Head of caudate nucleus (tissue), 42 donors: Measurements from ENCODE around the gene COQ8A.
A peak's percentile ranks its signal among the peaks of the same experiment; 100 is the strongest.
"Not testable (repeated sequence)": the region's sequence is repeated elsewhere in the genome, so short reads cannot be mapped to it uniquely, and the experiment has no call there.

Experiments
- DNase-seq, 42 donors: peaks; one replicate each; pipeline versions ENCODE4 v3.0.0 to v3.0.0-alpha.2; 2020 to 2021; ENCODE audit warnings: mixed read lengths in 7 of 42
- intact Hi-C: fragments of 100-400 bp; cut with DNase I; formaldehyde crosslinking; loops from one replicate; pipeline ENCODE4 v1.15.0; 2022

COQ8A gene

DNA sequence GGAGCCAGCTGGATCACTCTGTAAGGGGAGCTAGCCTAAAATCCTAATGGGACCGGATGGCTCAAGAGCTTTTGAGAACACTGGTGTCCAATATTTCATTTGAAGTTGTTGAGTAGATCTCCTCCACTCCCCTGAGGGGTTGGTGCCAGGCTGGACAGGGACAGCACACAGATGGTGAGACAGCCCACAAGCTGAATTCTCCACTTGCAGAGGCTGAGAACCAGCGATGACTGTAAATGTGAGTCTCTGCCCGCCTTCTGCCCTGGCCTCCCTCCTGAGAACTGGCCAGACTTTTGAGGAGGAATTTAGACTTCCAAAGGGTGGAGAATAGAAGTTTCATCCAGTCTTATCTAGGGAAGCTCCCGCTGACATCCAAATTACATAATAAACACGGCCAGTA is 20.5 kb upstream of the COQ8A start:
- no peak for DNase-seq
- intact Hi-C loops = loop anchor here (10.0 kb wide), 1 partner anchor 515 kb away; no protein-coding TSS in a partner anchor

DNA sequence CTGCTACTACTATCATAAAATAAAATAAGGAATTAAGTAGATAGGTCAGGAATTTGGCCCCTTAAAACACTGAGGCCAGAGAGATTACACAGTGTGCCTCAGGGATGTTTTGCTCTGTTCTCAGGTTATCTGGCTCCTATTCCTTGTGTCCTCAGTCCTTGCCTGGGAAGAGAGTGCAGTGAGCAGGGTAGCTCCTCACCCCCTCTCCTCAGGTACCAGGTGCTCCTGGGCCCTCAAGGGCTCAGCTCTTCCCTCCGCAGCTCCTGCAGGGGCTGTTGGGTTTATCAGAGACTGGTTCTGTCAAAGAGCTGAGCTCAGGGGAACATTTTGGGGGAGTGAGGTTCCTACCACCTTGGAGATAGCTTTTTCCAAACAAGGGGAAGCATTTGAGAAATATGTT is 20.1 kb upstream of the COQ8A start:
- no peak for DNase-seq
- intact Hi-C loops = loop anchor here (10.0 kb wide), 1 partner anchor 515 kb away; no protein-coding TSS in a partner anchor

DNA sequence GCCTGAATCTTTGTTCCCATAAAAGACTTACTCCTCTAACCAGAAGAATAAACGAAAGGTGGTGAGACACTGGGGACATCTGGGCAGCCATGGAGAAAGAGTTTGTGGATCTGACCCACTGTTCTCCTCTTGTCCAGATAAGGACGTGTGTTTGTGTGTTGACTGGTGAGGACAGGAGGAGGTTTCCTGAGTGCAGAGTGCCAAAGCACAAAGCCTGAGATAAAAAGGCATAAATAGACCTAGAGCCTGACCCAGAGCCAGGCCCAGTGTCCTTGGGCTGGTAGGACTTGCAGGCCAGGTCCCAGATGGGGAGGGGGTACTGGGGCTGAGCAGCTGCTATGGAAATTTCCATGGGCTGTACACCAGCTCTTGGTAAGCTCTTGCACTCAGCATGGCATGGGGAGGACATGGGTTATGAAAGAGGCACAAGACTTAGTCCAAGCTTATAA is 19.6 kb upstream of the COQ8A start:
- peak in 1 of 42 donors; percentile 32 for DNase-seq
- intact Hi-C loops = no loop called here

DNA sequence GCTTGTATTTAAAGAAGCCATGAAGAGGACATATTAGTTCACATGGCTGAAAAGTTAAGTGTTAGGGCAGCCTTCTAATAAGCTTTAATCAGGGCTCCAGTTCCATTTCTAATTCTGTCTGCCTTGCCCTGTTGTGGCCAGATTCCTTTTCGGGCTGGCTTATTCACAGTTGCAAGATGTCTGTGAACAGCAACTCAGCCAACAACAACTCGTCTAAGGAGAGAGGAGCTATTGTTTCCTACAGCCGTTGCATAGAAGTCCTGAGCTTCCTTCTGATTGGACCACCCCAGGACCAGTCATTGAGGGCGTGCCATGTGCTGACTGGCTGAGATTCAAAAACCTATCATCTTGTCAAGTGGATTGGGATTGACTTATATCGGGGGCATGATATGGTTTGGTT is 18.6 kb upstream of the COQ8A start:
- intact Hi-C loops = no loop called here
- DNase-seq = no peak

DNA sequence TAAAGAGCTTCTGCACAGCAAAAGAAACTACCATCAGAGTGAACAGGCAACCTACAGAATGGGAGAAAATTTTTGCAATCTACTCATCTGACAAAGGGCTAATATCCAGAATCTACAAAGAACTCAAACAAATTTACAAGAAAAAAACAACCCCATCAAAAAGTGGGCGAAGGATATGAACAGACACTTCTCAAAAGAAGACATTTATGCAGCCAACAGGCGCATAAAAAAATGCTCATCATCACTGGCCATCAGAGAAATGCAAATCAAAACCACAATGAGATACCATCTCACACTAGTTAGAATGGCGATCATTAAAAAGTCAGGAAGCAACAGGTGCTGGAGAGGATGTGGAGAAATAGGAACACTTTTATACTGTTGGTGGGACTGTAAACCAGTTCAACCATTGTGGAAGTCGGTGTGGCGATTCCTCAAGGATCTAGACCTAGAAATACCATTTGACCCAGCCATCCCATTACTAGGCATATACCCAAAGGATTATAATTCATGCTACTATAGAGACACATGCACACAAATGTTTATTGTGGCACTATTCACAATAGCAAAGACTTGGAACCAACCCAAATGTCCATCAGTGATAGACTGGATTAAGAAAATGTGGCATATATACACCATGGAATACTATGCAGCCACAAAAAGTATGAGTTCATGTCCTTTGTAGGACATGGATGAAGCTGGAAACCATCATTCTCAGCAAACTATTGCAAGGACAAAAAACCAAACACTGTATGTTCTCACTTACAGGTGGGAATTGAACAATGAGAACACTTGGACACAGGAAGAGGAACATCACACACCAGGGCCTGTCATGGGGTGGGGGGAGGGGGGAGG is 10.6 kb upstream of the COQ8A start:
- DNase-seq, intact Hi-C loops: not testable (repeated sequence)

DNA sequence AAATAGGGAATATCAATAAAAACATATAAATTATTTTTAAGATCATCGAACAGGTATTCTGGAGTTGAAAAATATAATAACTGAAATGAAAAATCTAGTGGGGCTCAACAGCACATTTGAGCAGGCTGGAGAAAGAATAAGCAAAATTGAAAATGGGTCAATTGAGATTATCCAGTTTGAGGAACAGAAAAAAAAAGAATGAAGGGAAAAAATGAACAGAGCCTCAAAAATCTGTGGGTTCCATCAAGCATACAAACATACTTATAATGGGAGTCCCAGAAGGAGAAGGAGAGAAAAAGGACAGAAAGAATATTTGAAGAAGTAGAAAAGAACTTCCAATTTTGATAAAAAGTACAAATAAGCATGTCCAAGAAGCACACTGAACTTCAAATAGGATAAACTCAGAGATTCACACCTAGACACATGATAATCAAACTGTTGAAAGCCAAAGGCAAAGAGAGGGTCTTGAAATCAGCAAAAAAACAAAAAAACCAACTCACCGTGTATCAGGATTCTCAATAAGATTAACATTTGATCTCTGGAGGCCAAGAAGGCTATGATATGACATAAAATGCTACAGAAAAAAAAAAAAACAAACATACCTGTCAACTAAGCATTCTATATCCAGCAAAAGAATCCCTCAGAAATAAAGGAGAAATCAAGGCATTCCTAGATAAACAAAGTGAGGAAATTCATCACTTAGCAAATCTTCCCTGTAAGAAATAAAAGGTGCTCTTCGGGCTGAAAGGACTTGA is 5.4 kb upstream of the COQ8A start:
- intact Hi-C loops = loop anchor here (5.0 kb wide), 1 partner anchor 197 kb away; the partner anchor contains the start of gene ITPKB
- DNase-seq = no peak

DNA sequence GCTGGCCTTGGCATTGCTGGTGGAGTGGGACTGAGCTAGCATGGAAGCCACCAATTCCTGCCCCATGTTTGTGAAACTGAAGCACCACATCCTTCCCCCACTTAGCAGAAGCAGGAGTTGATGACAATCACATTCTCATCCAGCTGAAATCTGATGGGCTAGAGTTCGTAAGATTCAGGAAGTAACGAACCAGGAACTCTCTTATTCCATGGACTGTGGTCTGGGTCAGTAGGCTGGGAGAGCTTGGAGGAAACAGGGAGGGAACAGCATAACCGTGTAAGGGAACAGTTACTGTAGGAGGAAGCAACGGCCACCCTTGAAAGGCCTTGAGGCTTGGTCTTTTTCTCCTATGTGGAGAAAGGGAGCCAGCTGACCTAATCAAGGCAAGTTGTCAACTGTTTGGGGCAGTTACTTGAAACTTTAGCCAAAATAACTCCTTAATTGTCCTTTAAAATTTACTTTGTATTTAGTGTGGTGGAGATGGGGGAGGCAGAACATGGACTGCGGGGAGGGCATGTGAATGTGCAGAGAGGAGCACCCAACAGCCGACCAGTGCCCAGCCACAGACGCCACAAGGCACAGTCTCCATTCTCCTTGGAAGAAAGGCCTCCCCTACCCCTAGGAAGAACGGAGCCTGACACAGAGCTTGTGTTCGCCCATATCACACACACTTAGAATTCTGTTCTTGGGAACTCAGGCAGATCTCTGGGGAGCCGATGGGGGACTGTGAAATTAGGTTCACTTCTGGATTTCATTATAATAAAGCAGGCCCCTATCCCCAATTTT is 2.0 kb upstream of the COQ8A start:
- peak in 1 of 42 donors; percentile 32 for DNase-seq
- intact Hi-C loops = loop anchor here (5.0 kb wide), 1 partner anchor 201 kb away; the partner anchor contains the start of gene ITPKB

DNA sequence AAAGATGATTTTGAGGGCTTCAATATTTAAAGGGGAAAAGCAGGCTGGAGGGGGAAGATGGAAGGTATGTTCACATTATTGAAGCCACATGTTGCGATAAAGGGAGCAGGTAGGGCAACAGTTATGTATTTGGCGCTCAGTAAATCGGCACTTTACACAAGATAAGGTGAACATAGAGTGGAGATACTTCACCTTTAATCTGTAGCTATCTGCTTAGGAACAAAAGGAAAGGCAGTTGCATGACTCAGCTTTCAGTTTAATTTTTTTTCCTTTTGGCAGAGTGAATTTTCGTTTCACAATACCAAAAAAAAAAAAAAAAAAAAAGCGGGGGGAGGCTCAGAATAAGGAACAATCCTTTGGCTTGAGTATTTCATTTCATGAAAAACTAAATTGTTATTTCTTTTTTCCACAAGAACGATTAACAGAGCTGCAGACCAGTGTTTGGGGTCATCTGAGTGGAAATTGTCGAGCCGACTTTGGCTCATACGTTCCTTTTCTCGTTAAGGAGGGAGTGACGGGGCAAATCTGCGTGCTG is 1.1 kb upstream of the COQ8A start:
- intact Hi-C loops = loop anchor here (5.0 kb wide), 1 partner anchor 202 kb away; the partner anchor contains the start of gene ITPKB
- peak in 1 of 42 donors; percentile 31 for DNase-seq

DNA sequence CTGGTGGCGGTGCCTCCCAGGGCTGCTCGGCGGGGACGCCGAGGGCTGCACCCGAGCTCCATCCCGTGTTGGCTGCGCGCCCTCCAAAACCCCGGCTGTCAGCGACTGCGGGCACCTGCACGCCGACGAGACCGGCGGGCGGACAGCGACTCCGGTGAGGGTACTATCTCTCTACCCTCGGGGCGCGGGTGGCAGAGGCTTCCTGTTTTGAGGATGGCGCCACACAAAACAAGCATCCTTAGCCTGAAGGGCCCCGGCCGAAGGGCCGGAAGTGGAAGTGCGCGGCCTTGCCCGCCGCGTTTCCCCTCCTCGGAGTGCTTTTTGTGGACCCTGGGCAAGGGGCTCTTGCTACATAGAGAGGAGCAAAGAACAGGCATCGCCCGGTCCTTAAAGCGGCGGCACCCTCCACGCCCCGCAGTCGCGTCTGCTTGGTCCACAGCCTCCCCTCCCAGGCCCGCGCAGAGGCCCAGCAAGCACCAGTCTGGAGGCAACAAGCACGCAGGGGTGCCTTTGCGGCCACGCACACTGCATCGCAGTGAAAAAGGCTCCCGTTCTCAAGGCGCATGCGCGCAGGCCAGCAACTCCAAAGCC is 561 bp upstream of the COQ8A start:
- intact Hi-C loops = loop anchor here (5.0 to 10.0 kb wide), 3 partner anchors 43 to 375 kb away; partner anchors contain the start of genes CDC42BPA and ITPKB
- peak; percentile 37 to 86 (median 72) for DNase-seq

DNA sequence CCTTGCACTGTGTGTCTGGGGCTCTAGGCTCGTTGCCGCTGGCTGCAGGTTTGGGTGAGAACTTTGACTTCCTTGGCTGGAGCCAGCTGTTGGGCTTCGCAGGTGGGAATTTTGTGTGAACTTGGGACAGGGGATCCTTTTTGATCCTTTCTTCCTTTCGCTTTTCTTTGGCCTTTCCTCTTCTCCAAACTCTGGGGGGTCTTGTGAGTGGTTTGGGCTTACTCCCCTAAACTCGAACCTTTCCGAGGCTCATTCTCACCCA is 643 bp downstream of the COQ8A start:
- intact Hi-C loops = loop anchor here (5.0 to 10.0 kb wide), 2 partner anchors 42 to 374 kb away; partner anchors contain the start of gene CDC42BPA
- no peak for DNase-seq

DNA sequence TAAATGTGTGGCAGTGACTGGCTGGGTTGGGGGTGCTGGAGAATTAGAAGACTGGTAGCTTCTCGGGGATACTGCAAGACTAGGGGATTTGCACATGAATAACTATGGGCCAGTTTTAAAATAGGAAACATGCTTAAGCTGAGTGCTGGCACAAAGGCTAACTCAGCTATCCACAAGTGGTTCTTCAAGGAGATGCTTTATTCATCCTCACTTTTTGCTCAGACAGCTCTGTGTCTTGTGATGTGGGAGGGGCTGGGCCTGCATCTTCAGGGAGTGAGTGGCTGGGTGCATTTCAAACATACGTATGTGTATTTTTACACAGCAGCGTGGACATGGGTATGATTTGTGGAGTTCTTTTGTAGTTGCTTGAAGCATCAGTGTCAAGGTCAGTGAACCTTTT is 2.3 kb downstream of the COQ8A start:
- intact Hi-C loops = loop anchor here (5.0 to 10.0 kb wide), 2 partner anchors 40 to 372 kb away; partner anchors contain the start of gene CDC42BPA
- peak in 3 of 42 donors; percentile 13 to 41 (median 24) for DNase-seq

DNA sequence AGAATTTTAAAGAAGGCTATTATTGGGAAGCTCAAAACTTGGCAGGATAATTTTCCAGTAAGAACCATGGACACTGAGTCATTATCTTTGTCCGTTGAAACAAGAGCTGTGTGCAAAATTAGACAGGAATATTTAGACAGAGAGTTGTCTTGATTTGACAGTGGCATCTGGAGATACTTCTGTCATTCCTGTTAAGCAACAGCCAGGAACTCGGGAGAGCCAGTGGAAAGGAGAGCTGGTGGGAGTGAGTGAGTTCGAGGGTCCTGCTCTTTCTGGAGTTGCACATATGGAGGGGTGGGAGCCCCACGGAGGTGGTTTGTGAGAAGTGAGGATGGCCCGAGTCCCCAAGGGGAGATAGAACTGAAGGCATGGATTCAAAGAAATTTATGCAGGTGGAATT is 3.1 kb downstream of the COQ8A start:
- intact Hi-C loops = loop anchor here (5.0 to 10.0 kb wide), 2 partner anchors 39 to 372 kb away; partner anchors contain the start of gene CDC42BPA
- DNase-seq = peak in 2 of 42 donors; percentile 11 to 24

DNA sequence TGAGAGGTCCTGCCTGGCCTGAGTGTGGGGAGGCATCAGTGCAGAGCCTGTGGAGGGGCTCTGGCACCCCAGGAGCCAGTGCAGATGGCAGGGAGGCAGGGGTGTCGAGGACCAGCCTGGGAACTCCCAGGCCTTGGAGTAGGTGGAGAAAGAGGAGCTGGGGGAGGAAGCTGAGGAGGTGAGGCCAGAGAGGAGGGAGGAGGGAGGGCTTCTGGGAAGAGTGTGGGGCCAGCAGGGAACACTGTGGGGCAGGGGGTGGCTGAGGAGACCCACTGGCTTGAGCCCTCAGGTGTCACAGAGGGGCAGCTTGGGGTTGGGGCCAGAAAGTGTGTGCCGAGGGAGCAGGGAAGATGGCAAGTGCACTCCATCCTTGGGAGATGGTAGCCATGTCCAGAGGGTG is 3.8 kb downstream of the COQ8A start:
- no peak for DNase-seq
- intact Hi-C loops = loop anchor here (5.0 to 10.0 kb wide), 2 partner anchors 38 to 371 kb away; partner anchors contain the start of gene CDC42BPA

DNA sequence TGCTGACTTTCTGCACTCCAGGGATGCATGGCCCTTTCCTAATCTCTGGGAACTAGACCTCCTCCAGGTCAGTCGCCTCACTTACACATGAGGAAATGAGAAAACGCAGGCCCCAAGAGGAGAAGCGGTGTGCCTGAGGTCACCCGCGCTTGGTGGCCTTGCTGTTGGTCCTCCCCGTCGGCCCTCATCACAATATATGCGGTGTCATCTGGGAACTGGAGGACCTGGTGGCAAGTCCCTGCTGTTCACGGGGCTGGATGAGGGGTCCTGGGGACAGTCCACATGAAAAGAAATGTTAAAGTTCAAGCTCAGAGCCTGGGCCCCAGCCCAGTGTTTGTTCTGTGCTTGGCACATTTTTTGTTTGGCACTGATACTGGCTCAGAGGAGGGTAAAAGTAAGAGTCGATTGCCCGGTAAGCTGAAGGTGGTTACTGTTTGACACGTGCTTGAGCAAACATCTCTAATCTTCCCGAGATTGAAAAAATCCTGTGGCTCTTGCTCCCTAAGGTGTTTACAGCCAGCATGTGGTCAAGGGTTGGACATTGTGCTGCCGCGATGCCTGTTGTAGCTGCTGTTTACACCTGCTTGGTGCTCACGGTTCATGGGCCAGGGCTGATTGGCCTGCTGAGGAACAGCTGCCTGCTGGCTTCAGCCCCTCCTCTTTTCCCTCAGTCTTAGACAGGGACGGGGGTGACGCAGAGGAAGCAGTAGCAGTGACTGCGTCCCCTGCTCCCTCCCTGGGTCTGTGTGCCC is 5.2 kb downstream of the COQ8A start:
- intact Hi-C loops = loop anchor here (10.0 kb wide), 1 partner anchor 370 kb away; the partner anchor contains the start of gene CDC42BPA
- DNase-seq = peak in 1 of 42 donors; percentile 43

DNA sequence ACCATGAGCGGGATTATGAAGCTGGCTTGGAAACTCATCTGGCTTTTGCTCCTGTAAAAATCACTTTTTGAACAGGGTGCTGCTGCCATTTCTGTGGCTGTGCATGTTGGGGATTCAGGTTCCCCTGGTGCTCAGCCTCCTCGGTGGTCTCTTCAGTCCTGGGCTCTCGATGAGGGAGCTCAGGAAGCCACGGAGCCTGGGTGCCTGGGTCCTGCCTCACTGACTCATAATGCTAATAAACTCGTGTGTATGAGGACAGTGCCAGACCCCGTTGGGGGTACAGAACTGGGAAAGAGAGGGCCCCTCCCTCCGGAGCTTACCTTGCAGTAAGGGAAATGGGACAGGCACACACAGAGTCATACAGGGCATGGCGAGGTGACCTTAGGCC is 5.8 kb downstream of the COQ8A start:
- intact Hi-C loops = loop anchor here (10.0 kb wide), 1 partner anchor 369 kb away; the partner anchor contains the start of gene CDC42BPA
- DNase-seq = peak in 1 of 42 donors; percentile 37

DNA sequence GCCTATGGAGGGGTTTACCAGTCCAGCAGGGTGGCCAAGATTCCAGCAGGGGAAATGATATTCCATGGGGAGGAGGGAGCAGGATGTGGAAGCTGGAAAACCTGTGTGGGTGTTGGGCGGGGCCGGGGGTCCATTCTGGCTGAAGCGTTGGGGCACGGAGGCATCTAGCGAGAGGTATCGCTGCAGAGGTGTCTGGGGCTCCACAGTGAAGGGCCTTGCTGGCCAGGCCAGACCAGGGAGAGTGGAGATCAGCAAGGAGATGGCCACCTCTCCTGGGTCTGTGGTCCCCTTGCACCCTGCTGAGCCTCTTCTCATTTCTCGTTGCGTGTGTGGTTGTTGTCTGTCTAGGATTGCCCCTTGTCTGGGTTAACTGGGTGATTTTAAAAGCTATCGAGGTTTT is 6.2 kb downstream of the COQ8A start:
- DNase-seq = peak in 1 of 42 donors; percentile 35
- intact Hi-C loops = loop anchor here (10.0 kb wide), 1 partner anchor 369 kb away; the partner anchor contains the start of gene CDC42BPA

DNA sequence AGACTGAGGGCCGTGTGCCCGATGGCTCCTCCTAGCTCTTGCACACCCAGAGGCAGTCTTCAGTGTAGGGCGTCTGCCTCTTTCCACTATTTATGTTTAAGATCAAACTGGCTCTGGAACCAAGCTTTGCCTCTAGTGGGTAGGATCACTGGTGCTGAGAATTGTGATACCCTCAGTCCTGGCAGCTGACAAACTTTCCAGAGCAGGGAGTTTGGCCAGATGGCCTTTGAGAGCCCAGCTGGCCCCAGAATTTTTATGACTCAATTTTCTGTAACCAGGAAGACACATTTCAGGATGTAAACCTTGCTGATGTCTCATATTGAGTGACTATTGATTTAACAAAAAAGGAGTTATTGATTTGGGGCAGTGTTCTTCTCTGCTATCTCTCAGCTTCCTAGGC is 6.7 kb downstream of the COQ8A start:
- intact Hi-C loops = loop anchor here (10.0 kb wide), 1 partner anchor 368 kb away; the partner anchor contains the start of gene CDC42BPA
- no peak for DNase-seq
